ENCODE measurements around the gene RNU6-1. TPM values are rescaled to one million over a fixed set of nuclear protein-coding genes. Genes with fewer than 3 reads are reported as not detected.

Gene RNU6-1
- total RNA-seq, 2 donors from 2014 or later: not detected

GRCh38 chr15:67803996-67804843, 35.6 kb downstream of the RNU6-1 start:
- no peak for DNase-seq
- no peak for TF ChIP-seq CTCF (IDR thresholded peaks at IDR 0.05)
- Histone ChIP-seq H3K4me1 (no peaks in the 10 kb centered on the region), H3K4me3 (no peak overlapping the region), H3K36me3 (no peaks in the 10 kb centered on the region), H3K9ac (ENCODE audit: low read depth in 2 of 2, low read length in 2 of 2) (no peak overlapping the region), H3K27me3 (no peaks in the 10 kb centered on the region), H3K9me3 (no peaks in the 10 kb centered on the region), H3K27ac (no peak overlapping the region)
- intact Hi-C loops (cut with DNase I): no loop called here

- intact Hi-C loops (cut with DNase I): no loop called here
- Histone ChIP-seq H3K4me3 (no peak overlapping the region), H3K9me3 (no peaks in the 10 kb centered on the region), H3K4me1 (no peaks in the 10 kb centered on the region), H3K27ac (no peak overlapping the region), H3K27me3 (no peaks in the 10 kb centered on the region), H3K9ac (ENCODE audit: low read depth in 2 of 2, low read length in 2 of 2) (no peak overlapping the region), H3K36me3 (no peaks in the 10 kb centered on the region)
- no peak for TF ChIP-seq CTCF (IDR thresholded peaks at IDR 0.05)
- no peak for DNase-seq
Observed at GRCh38 chr15:67803299-67803698, 36.5 kb downstream of the RNU6-1 start.

- Histone ChIP-seq H3K27me3 (no peaks in the 10 kb centered on the region), H3K9ac (ENCODE audit: low read depth in 2 of 2, low read length in 2 of 2) (no peak overlapping the region), H3K36me3 (no peaks in the 10 kb centered on the region), H3K4me3 (no peak overlapping the region), H3K27ac (no peak overlapping the region), H3K4me1 (no peaks in the 10 kb centered on the region), H3K9me3 (no peaks in the 10 kb centered on the region)
- intact Hi-C loops (cut with DNase I): no loop called here
- TF ChIP-seq CTCF (IDR thresholded peaks at IDR 0.05): no peak
- DNase-seq: no peak
Observed at GRCh38 chr15:67801926-67802914, 37.6 kb downstream of the RNU6-1 start.

GRCh38 chr15:67801142-67801541, 38.7 kb downstream of the RNU6-1 start:
- no peaks in the 10 kb centered on the region for H3K9me3 ChIP-seq
- no peaks in the 10 kb centered on the region for H3K36me3 ChIP-seq
- intact Hi-C loops (cut with DNase I): no loop called here
- H3K27ac ChIP-seq: no peak overlapping the region
- H3K4me1 ChIP-seq: no peaks in the 10 kb centered on the region
- no peaks in the 10 kb centered on the region for H3K27me3 ChIP-seq
- DNase-seq: no peak
- H3K9ac ChIP-seq (ENCODE audit: low read depth in 2 of 2, low read length in 2 of 2): no peak overlapping the region
- no peak overlapping the region for H3K4me3 ChIP-seq
- no peak for TF ChIP-seq CTCF (IDR thresholded peaks at IDR 0.05)

- DNase-seq: no peak
- TF ChIP-seq CTCF (IDR thresholded peaks at IDR 0.05): no peak
- H3K27ac ChIP-seq: no peak overlapping the region
- no peak overlapping the region for H3K4me3 ChIP-seq
- intact Hi-C loops (cut with DNase I): no loop called here
- no peaks in the 10 kb centered on the region for H3K4me1 ChIP-seq
- no peaks in the 10 kb centered on the region for H3K9me3 ChIP-seq
- no peaks in the 10 kb centered on the region for H3K36me3 ChIP-seq
- no peak overlapping the region for H3K9ac ChIP-seq (ENCODE audit: low read depth in 2 of 2, low read length in 2 of 2)
- no peaks in the 10 kb centered on the region for H3K27me3 ChIP-seq
Observed at GRCh38 chr15:67799801-67800205, 40.0 kb downstream of the RNU6-1 start.

All from colonic mucosa (tissue), 4 donors.